CD4-positive, alpha-beta T cell treated with Interleukin-15 for 1 hour (primary cell): ENCODE data around the gene HMGB1.
"Not testable (repeated sequence)": the region's sequence is repeated elsewhere in the genome, so short reads cannot be mapped to it uniquely, and the experiment has no call there.

Source experiments
- DNase-seq: peaks from one replicate; pipeline ENCODE4 v3.0.0-alpha.2; 2020

Gene HMGB1

DNA sequence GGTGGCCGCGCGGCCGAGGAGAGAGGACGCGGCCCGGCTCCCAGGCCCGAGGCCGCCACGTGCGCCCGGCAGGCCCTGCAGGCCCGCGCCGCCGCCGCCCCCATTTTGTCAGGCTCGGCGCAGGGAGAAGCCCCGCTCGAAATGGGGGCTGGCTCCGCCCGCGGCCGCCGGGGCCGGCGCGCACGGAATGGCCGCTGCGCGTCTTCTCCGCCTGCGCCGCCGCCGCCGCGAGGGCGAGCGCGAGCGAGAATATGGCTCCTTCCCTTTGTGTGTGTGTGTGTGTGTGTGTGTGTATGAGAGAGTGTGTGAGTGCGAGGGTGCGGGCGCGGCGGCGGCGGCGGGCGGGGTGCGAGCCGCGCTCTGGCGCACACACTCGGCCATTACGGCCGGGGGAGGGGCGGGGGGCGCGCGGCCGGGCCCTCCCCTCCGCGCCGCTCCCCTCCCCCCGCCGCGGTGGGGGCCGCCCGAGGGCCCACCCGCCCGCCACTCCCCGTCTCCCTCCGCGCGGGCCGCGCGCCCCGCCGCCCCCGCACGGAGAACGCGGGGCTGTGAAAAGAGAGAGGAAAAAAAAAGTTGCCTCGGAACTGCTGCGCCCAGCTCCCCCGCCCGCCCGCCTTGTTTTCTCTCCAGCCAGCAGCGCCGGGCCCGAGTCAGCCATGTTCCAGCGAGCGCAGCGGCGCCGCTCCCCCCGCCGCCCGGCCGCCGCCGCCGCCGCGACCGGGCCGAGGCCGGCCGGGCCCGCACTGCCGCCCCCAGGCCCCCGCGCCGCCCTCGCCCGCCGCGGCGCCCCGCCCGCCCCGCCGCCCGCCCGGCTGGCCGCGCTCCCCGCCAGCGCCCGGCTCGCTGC lies 1.0 kb downstream of the HMGB1 start:
- peak; percentile 82 for DNase-seq

DNA sequence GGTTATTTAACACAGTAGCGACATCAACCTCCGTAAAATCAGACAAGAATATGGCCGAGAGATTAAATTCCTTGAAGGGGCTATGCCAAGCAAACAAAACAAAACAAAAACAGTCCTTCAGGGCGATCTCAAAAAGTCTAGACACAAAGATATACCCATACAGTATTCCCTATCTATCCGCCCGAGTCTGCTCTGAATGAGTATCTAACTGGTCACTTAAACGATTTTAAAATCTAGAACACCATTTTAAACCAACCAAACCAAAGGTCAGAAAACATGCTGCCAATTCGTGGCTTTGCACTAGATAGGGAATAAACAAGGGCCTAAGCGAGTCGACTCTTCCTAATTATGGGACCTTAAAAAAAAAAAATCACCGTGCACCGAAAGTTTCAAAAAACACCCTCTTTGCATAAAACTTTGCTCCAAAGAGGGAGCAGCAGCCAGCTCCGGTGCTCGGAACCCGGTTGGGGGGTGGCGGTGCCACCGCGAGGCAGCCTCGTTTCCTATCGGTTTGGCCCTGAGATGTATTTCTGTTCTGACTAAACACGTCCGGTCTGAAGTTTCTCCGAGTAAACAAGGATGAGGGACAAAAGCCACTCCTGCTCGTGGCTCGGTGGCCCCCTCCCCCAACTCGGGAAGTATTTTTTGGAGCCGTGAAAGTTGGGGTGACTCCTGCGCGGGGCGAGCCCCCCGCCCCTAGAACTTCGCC lies 1.8 kb downstream of the HMGB1 start:
- DNase-seq, result peak; percentile 62

DNA sequence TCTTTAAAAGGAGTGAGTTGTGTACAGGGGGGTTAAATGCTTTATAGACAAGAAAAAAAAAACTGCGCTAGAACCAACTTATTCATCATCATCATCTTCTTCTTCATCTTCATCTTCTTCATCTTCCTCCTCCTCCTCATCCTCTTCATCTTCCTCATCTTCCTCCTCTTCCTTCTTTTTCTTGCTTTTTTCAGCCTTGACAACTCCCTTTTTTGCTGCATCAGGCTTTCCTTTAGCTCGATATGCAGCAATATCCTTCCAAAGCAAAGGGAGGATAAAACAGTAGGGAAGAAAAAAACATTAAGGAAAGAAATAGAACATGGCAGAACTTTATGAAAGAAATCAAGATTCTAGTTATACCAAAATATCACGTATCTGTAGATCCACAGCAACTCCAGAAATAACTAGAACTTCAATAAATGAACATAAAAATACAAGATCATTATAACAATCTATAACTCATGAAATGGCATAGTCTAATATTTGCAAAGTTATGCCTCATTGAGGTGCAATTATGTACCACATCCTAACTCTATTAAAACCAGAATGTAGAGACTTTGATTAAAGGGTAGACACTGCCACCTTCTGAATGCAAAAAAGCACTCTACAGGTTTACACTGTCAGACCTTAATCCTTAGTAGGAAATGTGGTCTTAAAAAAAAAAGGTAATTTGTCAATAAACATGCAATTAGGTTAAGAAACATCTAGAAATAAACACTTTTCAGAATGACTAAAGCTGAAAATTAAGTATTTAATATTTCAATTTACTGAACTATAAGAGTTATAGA lies 4.3 kb downstream of the HMGB1 start:
- not testable (repeated sequence) for DNase-seq

DNA sequence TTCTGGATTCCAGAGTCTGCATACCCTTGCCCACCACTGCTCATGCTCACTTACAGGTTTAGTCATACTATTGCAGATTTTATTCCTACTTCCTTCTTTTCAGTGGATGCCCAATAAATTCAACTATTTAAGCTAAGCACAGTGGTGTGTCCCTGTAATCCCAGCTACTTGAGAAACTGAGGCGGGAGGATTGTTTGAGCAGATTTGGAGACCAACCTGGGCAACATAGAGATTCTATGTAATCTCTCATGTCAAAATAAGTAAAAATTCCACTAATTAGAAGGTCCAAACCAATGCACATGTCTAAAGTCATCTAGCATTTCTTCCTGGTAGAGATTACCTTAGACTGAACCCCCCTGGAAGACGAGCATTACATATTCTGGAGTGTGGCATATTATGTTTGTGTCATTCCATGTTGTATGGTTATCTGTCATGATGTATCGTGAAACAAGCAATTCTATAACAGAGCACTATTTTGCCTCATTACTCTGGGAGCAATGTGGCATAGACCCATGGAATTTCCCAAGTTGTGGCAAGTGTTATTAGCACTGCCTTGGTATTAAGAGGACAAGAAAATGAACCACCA lies 8.3 kb downstream of the HMGB1 start:
- DNase-seq, result no peak

DNA sequence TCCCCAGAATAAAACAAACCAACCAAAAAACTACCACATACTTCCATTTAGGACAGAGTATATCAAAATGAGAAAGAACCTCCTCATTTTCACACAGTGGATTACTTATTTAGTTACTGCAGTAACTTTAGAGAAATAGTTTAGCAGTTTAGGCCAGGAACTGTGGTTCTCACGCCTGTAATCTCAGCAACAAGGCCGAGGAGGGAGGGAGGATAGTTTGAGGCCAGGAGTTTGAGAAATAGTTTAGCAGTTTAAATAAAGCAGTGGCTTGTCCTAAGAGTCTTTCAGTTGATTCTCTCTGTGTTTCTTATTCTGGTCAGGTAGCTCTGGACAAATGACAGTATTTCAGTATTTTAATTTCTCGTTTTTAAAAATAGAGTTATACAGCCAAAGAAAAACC lies 9.4 kb downstream of the HMGB1 start:
- DNase-seq, result no peak

DNA sequence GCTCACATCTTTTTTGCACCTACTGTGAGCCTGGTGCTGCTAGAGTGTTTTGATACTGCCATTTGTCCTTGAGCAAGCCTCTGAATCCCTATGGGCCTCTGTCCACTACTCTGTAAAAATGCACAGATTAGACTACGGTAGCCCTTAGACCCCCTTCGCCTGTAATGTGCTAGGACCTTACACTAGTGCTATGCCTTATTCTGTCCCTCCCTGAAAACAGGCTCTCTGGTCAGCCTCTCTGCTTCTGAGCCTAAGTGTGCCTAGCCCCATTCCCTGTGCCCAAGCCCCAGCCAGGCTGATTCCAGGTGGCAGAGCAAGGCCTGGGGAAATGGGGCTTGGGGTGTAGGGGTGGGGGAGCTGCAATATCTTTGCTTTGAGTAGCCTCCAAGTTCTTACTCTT lies 10.7 kb downstream of the HMGB1 start:
- DNase-seq, result no peak

DNA sequence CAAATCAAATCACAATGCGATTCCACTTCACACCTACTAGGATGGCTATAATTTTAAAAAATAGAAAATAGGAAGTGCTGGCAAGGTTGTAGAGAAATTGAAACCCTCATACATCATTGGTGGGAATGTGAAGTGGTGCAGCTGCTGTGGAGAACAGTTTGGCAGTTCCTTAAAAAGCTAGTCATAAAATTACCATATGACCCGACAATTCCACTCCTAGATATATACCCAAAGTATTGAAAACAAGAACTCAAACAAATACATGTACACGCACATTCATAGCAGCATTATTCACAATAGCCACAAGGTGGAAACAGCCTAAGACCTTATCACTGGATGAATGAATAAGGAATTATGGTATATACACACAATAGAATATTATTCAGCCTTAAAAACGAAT lies 12.0 kb downstream of the HMGB1 start:
- no peak for DNase-seq

DNA sequence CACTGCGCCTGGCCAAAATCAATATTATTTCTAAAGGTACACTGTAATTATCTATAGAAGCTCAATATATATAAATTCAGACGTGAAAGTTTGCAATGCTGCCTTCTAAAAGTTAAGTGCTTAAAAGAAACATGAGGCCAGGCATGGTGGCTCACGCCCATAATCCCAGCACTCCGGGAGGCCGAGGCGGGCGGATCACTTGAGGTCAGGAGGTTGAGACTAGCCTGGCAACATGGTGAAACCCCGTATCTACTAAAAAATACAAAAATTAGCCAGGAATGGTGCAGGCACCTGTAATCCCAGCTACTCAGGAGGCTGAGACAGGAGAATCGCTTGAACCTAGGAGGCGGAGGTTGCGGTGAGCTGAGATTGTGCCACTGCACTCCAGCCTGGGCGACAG lies 14.3 kb downstream of the HMGB1 start:
- DNase-seq, result not testable (repeated sequence)

DNA sequence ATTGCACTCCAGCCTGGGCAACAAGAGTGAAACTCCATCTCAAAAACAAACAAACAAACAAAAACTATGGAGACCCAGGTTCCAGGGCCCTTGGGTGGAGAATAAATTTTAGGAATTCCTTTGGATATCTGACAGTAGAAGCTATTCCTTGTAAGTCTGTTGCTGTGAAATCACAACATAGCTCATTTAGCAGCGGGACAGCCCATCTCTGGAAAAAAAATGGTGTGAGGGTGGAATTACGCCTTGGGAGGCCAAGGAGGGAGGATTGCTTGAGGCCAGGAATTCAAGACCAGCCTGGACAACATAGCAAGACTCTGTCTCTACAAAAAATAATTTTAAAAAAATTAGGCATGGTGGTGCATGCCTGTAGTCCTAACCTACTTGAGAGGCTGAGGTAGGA lies 15.7 kb downstream of the HMGB1 start:
- DNase-seq, result no peak

DNA sequence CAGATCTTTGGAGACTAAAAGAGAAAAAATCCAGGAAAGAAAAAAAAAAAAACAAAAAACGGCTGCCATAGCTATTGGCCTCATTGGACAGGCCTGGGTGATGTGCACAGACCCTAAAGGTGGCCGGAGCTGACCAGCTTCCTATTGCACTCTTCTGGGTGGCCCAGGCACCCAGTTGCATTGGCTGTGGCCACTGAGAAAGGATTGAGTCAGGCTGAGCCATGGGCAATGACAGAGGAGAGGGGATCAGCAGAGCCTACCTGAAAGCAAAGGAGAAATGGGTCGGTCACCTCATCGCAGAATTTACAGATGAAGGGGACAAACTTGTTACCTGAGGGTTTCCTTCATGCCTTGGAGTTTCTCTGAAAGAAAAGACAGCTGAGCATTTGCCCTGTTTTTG lies 17.3 kb downstream of the HMGB1 start:
- DNase-seq, result no peak

DNA sequence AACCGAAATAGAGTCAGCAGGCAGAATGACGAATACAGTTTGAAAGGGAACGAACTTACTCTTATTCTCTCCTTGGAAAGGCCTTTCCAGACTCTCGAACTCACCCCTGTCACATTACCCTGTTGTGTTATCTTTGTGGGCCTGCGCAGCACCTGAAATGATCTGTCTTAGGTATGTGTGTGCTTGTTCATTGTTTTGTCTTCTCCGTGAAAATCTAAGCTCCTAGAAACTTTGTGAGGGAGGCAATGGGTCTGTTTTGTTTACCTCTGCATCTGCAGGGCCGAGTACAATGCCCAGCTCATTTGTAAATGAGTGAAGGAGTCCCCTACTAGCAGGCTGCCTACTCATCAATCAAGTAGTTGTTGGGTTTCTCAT lies 19.6 kb downstream of the HMGB1 start:
- no peak for DNase-seq

DNA sequence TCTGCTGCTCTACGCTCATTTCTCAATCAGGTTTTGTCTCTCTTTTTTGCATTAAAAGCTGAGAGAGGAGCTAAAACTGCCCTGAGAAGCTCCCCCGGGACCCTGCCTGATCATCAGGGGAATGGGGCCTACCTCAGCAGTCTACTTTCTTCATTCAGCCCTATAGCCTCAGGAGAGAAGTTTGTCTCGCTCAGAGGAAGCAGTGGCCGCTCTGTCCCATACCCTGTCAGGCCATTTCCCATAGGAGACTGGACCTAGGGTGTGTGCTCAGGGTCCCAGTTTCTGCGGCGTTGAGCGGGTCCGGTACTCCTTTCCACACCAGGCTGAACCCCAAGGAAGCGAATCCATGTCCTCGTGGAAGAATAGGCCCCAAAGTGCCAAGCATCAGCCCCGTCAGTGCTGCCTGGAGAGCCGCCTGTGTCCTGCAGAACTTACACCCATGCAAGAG lies 21.8 kb downstream of the HMGB1 start:
- peak; percentile 57 for DNase-seq

DNA sequence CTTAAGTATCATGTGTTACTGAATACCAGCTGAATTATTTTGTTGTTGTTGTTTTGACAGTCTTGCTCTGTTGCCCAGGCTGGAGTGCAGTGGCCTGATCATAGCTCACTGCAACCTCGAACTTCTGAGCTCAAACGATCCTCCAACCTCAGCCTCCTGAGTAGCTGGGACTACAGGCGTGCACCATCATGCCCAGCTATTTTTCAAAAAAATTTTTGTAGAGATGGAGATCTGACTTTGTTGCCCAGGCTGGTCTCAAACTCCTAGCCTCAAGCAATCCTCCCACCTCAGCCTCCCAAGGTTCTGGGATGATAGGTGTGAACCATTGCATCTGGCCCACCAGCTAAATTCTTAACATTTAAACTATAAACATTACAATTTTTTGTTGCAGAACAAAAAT lies 22.2 kb downstream of the HMGB1 start:
- DNase-seq, result not testable (repeated sequence)

DNA sequence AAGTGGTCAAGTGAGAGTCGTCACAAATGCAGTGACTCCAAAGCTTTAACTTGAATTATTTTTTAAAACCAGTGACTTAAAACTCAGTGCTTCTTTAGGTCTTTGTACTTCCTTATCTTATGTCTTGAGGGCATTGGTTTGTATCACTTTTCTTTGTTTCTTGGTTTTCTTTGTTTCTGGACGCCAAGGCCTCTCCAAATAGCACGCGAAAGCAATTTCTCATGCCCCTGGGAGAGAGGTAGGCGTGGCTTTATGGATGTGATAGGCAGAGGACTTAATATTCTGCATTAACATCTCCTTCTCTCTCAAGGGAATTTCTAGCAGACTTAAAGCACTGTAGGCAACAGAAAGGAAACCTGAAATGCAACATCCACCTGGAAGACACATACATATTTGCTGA lies 22.8 kb downstream of the HMGB1 start:
- DNase-seq, result no peak

DNA sequence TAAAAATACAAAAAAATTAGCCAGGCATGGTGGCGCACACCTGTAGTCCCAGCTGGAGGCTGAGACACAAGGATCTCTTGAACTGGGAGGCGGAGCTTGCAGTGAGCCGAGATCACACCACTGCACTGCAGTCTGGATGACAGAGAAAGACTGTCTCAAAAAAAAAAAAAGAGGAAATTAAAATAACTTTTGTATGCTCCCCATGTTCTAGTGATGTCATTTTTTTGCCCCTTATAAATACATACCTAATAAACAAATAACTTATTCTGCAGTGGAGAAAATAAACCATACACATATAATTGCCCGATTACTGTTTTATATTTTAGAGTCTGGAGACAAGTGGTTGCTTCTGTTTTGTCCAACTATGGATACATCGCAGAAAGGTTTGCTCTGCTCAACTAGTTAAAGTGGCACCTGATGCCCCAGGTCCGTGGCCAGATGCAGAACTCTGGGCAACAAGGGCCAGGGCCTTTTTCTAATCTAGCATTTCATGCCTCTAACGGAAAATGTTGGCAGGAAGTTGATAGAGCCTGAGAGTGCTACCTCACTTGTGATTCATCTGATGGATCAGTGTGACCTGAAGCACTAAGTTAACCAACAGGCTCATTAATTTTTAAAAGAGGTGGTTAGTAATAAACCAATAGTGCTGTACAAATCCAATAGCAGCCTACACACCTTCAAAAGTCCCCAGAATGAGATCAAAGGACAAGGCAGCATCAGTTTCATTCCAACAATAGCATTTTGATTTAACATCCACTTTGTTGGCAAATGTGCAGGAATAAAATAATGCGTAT lies 24.6 kb downstream of the HMGB1 start:
- no peak for DNase-seq

DNA sequence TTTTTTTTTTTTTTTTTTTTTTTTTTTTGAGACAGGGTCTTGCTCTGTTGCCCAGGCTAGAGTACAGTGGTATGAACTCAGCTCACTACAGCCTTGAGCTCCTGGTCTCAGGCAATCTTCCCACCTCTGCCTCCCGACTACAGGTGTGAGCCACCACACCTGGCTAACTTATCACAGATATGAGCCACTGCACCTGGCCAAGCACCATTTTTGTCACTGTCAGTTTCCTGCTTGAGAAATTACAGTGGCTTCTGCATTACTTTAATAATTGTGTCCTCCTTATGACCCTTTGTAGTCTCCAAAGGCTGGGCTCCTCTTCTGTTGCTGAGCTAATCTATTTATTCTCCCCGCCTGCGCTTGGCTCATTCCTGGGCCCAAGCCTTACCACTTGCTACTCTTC lies 27.4 kb downstream of the HMGB1 start:
- DNase-seq, result no peak

DNA sequence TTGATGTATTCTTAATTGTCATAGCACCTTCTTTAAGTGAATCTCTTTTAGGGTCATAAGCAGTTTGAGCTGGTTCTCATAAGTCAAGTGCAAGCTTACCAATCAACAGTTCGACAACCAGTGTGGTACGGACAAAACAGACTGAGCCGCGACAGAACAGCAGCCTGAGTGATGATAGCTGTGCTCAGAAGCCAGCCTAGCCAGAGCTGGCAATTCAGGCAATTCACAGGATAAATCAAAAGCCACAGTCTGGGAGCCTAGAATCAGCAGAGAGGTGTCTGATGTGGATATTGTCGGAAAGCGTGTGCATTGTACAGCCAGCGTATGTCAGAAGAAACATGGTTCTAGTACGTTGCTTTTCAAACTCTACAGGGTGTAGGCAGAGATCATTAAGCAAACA lies 28.6 kb downstream of the HMGB1 start:
- no peak for DNase-seq

DNA sequence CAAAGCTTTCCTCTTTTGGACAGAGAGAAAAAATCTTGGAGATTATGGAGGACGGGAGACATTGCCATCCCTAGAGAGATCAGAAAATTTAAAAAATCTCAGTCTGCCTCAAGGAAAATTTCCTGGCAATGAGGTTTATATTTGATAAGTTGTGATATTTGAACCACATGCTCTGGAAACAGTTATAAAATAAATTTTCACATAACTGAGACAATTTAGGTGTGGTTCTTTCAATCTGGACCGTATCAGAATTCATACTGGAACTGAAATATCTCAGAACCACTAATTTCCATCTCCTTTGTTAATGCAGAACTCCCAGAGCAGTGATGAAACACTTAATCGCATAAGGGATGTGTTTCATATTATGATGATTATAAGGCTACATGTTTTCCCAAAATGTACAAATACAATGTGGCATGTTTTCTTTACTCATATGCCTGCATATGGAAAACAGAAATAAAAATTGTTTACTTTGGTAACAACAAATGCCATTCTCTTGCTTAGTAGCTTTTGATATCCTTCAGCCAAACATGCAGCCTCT lies 29.8 kb downstream of the HMGB1 start:
- no peak for DNase-seq

DNA sequence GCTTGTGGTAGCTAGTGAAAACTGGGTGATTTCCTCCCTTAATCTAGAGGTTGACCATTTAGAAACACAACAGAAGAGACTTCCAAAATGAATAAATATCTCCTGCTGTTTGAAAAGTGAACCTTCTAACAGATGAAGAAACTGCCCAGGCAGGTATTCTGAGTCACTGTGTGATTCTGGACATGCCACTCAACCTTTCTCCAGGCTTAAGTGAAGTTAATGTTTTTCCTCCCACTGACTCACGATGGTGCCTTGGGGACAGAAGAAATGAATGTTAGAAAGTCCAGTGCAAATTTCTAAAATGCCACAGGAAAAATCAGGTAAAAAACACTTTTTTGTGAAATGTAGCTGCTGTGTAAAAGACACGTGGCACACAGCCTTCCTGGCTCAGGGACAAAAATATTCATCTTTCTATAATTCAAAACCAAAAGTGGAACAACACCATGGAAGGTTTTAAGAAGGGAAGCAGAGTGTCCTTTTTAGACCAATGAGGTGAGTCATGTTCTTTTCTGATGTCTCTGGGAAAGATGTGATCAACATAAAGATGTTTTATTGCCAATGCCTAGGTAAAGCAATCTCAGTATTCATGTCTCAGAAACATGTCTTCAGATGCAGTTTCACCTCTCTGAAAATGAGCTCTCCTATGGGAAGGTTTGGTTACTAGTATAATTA lies 34.3 kb downstream of the HMGB1 start:
- DNase-seq, result no peak

DNA sequence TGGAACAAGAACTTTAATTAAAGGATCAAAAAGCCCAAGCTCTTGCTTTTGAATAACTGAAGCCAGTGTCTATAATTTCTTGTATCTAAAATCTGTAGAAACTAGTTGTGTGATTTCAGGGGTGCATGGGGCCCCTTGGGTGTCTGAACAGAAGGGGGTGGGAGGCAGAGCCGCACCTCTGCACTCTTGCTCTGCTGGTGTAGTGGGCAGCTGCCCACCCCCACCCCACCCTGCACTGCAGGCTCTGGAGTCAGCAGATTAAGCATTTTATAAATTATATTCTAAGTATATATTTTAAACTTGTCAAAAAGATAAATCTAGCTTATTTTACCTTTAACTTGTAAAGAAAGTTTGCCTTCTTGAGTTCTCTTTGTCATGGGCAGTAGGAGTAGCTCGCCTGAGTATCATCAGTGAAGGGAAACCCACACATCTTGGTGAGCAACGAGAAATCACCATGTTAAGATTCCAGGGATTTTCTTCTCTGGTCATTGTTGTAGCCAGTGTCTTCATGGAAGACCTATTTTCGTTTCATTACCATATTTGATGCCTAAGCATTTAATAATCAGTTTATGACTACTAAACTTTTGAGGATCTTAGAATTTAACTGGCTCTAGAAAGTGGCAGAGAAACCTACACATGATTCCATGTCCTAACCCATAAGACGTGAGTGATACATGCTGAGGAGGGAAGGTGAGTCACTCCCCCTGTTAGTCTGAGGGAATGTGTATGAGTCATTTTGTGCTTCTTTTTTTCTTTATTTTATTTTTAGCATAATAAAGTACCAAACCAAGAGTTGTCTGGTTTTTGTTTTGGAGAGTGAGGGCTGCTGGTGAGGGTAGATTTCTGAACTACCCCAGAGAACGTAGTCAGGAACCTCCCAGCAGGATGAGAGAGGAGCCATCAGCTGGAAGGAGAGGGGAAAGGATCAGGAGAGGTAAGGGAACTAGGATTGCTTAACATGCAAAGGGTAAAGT lies 35.7 kb downstream of the HMGB1 start:
- DNase-seq, result no peak
